KG1 (cell line): ENCODE results near the gene RIC3.
A peak's percentile ranks its signal among the peaks of the same experiment; 100 is the strongest.

Experiments used
- DNase-seq: peaks from one replicate; lab custom pipeline; 2025; lab: John Stamatoyannopoulos, UW

Gene RIC3

GRCh38 chr11:8102965-8103364, 65.9 kb downstream of the RIC3 start:
- no peak for DNase-seq

- no peak for DNase-seq
Measured at GRCh38 chr11:8102296-8102915, 66.4 kb downstream of the RIC3 start.

GRCh38 chr11:8101421-8101820, 67.4 kb downstream of the RIC3 start:
- DNase-seq = no peak

GRCh38 chr11:8100605-8101004, 68.2 kb downstream of the RIC3 start:
- no peak for DNase-seq

- no peak for DNase-seq
Measured at GRCh38 chr11:8100158-8100557, 68.7 kb downstream of the RIC3 start.

GRCh38 chr11:8099291-8099899, 69.4 kb downstream of the RIC3 start:
- DNase-seq = peak; percentile 21

GRCh38 chr11:8098879-8099278, 69.9 kb downstream of the RIC3 start:
- no peak for DNase-seq

GRCh38 chr11:8098361-8098760, 70.5 kb downstream of the RIC3 start:
- DNase-seq = no peak

- DNase-seq = no peak
Measured at GRCh38 chr11:8097926-8098325, 70.9 kb downstream of the RIC3 start.

- no peak for DNase-seq
Measured at GRCh38 chr11:8097468-8097867, 71.4 kb downstream of the RIC3 start.

GRCh38 chr11:8097062-8097461, 71.8 kb downstream of the RIC3 start:
- no peak for DNase-seq

- DNase-seq = no peak
Measured at GRCh38 chr11:8096575-8096974, 72.2 kb downstream of the RIC3 start.

- DNase-seq = no peak
Measured at GRCh38 chr11:8095806-8096522, 72.9 kb downstream of the RIC3 start.

- no peak for DNase-seq
Measured at GRCh38 chr11:8095371-8095770, 73.5 kb downstream of the RIC3 start.

- no peak for DNase-seq
Measured at GRCh38 chr11:8094656-8095055, 74.2 kb downstream of the RIC3 start.

GRCh38 chr11:8093931-8094575, 74.8 kb downstream of the RIC3 start:
- no peak for DNase-seq

- no peak for DNase-seq
Measured at GRCh38 chr11:8092587-8093424, 76.0 kb downstream of the RIC3 start.

- no peak for DNase-seq
Measured at GRCh38 chr11:8091721-8092120, 77.1 kb downstream of the RIC3 start.

- no peak for DNase-seq
Measured at GRCh38 chr11:8090756-8091155, 78.1 kb downstream of the RIC3 start.

- no peak for DNase-seq
Measured at GRCh38 chr11:8089791-8090510, 78.9 kb downstream of the RIC3 start.

GRCh38 chr11:8087756-8088155, 81.1 kb downstream of the RIC3 start:
- DNase-seq = no peak
